Hematopoietic multipotent progenitor cell treated with erythropoietin and hydrocortisone succinate and interleukin-3 and kit ligand, for 17 days (in vitro differentiated cells): ENCODE data around the gene ZCCHC17.
"Not testable (repeated sequence)": the region's sequence is repeated elsewhere in the genome, so short reads cannot be mapped to it uniquely, and the experiment has no call there.

ENCODE experiments used
- DNase-seq: peaks from one replicate; pipeline ENCODE4 v3.0.0-alpha.2; 2015; ENCODE audit warnings: low spot score

ZCCHC17 gene, protein sequence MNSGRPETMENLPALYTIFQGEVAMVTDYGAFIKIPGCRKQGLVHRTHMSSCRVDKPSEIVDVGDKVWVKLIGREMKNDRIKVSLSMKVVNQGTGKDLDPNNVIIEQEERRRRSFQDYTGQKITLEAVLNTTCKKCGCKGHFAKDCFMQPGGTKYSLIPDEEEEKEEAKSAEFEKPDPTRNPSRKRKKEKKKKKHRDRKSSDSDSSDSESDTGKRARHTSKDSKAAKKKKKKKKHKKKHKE

DNA sequence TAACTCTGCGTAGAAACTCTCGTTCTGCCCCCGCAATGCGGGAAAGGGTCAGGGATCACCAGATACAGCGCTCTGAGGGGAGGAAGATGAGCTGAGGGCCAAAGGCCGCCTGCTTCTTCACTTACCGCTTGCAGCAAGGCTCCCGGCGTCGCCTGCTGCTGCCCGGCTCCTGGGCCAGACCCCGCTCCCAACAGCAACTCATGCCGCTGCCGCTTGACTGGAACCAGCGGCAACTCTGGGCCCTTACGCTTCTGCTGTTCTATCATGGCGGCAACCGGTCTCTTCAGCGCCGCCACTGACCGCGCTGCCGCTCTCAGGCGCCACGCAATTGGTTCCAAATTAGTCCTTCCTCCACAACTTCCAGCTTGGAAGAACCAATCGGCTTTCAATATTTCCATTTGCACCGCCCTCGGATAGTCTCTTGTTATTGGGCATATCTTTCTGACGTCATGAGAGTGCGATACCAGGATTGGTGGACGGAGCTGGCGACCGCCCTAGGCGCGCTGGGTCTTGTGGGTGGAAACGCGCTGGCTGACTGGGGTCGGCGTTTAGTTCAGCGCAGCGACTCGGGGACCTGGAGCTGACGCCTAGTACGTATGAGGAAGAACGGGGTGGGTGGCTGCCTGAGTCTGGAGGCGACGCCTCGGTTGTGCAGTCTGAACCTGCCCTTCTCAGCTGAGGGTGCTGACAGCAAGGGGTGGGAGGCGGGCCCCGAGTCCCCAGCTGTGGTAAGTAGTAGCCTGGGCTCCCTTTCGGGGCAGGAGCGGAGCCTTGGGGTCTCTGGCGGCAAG, at the start of gene ZCCHC17, which contains the start of gene SNRNP40:
Gene ZCCHC17, plus strand, starts transcription at position 547 of the 791 bp plus-strand sequence. CDS start 13,067 bp downstream, outside the sequence.
Gene SNRNP40, minus strand, starts transcription at position 303 of the 791 bp plus-strand sequence. Its CDS starts 37 bp downstream, at position 266.
- DNase-seq: peak; percentile 99

DNA sequence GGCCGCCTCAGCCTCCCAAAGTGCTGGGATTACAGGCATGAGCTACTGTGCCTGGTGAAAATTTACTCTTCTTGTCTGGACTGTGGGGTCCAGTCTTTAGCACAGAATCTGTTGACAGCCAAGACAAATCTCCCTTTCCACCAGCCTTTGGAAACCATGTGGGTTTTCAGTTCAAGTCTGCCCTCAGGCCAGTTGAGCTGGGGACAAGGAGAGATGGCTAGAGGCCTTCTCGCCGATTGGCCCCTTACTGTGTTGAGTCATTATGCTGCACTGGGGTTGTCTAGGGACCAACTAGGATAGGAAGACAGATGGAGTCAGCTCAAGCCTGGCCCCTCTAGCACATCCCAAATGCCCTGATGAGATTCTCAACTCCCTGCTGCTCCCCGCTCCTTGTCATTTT, 48.6 kb upstream of the ZCCHC17 start:
- DNase-seq: no peak

GRCh38 chr1:31249854-31250253, 47.0 kb upstream of the ZCCHC17 start:
- no peak for DNase-seq

- no peak for DNase-seq
These were observed 39.6 kb upstream of the ZCCHC17 start for GRCh38 chr1:31257213-31257612.

- DNase-seq: no peak
These were observed 38.3 kb upstream of the ZCCHC17 start for GRCh38 chr1:31258581-31258980.

GRCh38 chr1:31259746-31260145, 37.1 kb upstream of the ZCCHC17 start:
- DNase-seq: no peak

GRCh38 chr1:31261916-31262315, 34.9 kb upstream of the ZCCHC17 start:
- no peak for DNase-seq

GRCh38 chr1:31262393-31262792, 34.4 kb upstream of the ZCCHC17 start:
- DNase-seq: not testable (repeated sequence)

- no peak for DNase-seq
These were observed 33.4 kb upstream of the ZCCHC17 start for GRCh38 chr1:31263408-31263807.

- no peak for DNase-seq
These were observed 31.9 kb upstream of the ZCCHC17 start for GRCh38 chr1:31264790-31265386.

DNA sequence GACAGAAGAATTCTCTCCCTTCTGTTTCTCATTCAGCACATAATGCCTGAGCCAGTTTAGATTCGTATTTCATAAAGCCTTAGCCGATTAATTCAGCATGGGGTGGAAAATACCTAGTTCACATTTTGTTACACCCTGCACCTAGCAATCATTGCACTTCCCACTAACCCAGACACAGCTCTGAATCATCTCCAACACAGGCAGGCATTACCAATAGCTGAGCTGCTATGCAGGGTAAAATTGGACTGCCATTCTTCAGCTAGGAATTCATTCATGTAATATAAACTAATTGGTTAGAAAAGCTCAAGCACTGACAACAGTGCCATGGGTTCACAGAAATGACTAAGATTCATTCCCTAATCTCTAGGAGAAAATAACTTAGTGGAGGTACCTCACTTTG, 30.3 kb upstream of the ZCCHC17 start:
- no peak for DNase-seq

DNA sequence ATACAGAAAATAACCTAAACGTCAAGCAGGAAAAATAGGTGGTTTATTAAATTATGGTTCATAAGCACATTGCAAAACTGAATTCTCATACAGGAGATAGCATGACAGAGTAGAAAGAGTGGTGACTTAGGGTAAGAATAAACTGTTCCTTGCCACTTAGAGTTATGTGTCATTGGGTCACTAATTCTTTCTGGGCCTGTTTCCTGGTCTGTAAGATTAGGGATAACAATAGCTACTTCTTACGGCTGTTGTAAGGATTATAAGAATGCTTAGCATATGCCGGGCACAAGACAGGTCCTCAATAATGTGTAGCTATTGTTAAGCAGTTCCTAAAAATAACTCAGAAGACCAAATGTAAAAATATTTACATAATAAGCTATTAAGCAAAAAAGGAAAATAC, 24.5 kb upstream of the ZCCHC17 start:
- DNase-seq: no peak

- DNase-seq: no peak
These were observed 23.2 kb upstream of the ZCCHC17 start for GRCh38 chr1:31273619-31274018.

DNA sequence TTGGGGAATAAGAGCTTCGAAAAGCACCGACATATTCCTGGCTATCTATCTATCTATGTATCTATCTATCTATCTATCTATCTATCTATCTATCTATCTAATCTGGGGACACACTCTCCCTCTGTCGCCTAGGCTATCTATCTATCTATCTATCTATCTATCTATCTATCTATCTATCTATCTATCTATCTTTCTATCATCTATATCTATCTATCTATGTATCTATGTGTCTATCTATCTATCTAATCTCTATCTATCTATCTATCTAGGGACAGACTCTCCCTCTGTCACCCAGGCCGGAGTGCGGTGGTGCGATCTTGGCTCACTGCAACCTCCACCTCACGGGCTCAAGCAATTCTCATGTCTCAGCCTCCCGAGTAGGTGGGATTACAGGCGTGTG, 14.4 kb upstream of the ZCCHC17 start:
- not testable (repeated sequence) for DNase-seq

DNA sequence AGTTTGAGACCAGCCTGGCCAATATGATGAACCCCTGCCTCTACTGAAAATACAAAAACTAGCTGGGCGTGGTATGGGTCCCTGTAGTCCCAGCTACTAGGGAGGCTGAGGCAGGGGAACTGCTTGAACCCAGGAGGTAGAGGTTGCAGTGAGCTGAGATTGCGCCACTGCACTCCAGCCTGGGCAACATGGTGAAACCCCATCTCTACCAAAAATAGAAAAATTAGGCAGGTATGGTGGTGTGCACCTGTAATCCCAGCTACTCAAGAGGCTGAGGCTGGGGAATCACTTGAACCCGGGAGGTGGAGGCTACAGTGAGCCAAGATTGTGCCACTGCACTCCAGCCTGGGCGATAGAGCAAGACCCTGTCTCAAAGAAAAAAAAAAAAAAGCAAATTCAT, 9.0 kb upstream of the ZCCHC17 start:
- DNase-seq: not testable (repeated sequence)

DNA sequence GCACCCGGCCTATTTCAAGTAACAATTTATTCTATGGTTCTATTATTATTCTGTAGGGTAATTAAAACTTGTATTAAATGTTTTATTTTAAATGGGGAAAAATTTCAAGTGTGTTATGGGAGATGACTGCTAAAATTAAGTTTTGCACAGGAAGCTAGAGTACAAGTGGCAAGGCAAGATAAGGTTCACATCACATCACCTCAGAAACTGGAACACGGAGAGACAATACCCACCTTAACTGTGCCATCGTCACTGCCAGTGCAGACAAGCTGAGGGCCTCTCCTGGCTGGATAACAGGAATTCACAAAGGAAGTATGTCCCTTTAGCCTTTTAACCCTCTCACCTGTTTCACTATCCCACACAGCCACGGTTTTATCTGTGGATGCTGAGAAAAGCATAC, 7.8 kb upstream of the ZCCHC17 start:
- no peak for DNase-seq

- no peak for DNase-seq
These were observed 852 bp upstream of the ZCCHC17 start for GRCh38 chr1:31295874-31296485.

GRCh38 chr1:31297277-31298247, 730 bp downstream of the ZCCHC17 start:
- DNase-seq: no peak

DNA sequence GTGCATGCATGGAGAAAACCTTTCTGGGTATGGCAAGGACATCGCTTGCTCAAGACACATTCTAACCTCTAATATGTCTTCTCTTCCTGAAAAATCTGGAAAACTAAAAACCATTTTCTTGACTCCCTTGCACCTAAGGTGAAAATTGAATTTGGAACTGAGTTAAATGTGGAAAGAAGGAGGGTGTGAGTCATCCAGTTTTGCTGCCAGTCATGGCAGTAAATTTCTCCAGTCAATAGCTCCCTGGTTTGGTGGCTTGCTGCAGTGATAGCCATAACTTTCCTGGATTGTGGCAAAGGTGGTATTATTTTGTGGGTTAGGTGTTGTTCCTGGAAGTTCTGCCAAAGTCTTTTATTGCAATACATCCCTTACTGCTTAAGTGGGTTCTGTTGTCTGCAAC, 2.5 kb downstream of the ZCCHC17 start:
- no peak for DNase-seq

DNA sequence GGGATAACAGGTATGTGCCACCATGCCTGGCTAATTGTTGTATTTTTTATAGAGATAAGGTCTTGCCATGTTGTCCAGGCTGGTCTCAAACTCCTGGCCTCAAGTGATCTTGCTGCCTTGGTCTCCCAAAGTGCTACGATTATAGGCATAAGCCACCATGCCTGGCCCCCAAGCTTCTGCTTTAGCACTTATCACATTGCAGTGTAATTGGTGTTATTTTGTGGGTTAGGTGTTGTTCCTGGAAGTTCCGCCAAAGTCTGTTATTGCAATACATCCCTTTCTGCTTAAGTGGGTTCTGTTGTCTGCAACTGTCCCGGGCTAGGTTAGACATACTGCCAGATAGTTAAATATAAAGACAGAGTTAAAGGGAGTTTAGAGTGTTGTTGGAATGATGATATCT, 3.4 kb downstream of the ZCCHC17 start:
- DNase-seq: no peak

GRCh38 chr1:31302709-31303441, 6.0 kb downstream of the ZCCHC17 start:
- no peak for DNase-seq
